ENCODE data around the gene CD320. TPM values are rescaled to one million over a fixed set of nuclear protein-coding genes. Genes with fewer than 3 reads are reported as not detected.

The CD320 gene
- polyA plus RNA-seq, 1 donor from 2014 or later, result 89.6 TPM

- Histone ChIP-seq H3K9me3 (ENCODE audit: low read length) (no peaks in the 10 kb centered on the region), H3K4me3 (ENCODE audit: low read length) (no peak overlapping the region), H4K20me1 (ENCODE audit: insufficient read depth) (no peaks in the 10 kb centered on the region), H3K4me2 (ENCODE audit: low read length) (no peak overlapping the region), H3F3A (ENCODE audit: insufficient read depth, low read length, poor library complexity, severe bottlenecking) (no peaks in the 10 kb centered on the region), H3K36me3 (ENCODE audit: insufficient read depth, low read length) (peaks cover 8% of the 10 kb centered on the region), H2AFZ (ENCODE audit: low read depth, low read length) (no peak overlapping the region), H3K79me2 (replicated peaks; ENCODE audit: insufficient read depth, low read length) (no peaks in the 10 kb centered on the region), H3K9ac (ENCODE audit: low read length) (no peak overlapping the region), H3K27me3 (ENCODE audit: insufficient read depth, low read depth, low read length) (no peaks in the 10 kb centered on the region), H3K27ac (ENCODE audit: low read length) (no peak overlapping the region), H3K9me2 (ENCODE audit: insufficient read depth, low read length) (no peaks in the 10 kb centered on the region)
- no peak for TF ChIP-seq RAD21 (conservative IDR thresholded peaks at IDR 0.05)
- no peak for TF ChIP-seq REST (IDR thresholded peaks at IDR 0.05; ENCODE audit: borderline replicate concordance)
- no peak for TF ChIP-seq CTCF (IDR thresholded peaks at IDR 0.05; ENCODE audit: poor library complexity, severe bottlenecking)
- TF ChIP-seq TAF1 (IDR thresholded peaks at IDR 0.05; ENCODE audit: low read depth), result no peak
- TF ChIP-seq POLR2AphosphoS5 (IDR thresholded peaks at IDR 0.05), result no peak
- no peak for TF ChIP-seq SMC3 (conservative IDR thresholded peaks at IDR 0.05; ENCODE audit: poor library complexity)
- no peak for TF ChIP-seq MXI1 (conservative IDR thresholded peaks at IDR 0.05; ENCODE audit: poor library complexity, severe bottlenecking)
- TF ChIP-seq EP300 (conservative IDR thresholded peaks at IDR 0.05; ENCODE audit: poor library complexity, severe bottlenecking), result no peak
- TF ChIP-seq EZH2 (IDR thresholded peaks at IDR 0.05; ENCODE audit: borderline replicate concordance, insufficient read depth, low read length, poor library complexity, severe bottlenecking), result no peak
Measured at GRCh38 chr19:8255426-8256125, 52.6 kb downstream of the CD320 start.

- no peak overlapping the region for H3K4me3 ChIP-seq (ENCODE audit: low read length)
- no peak overlapping the region for H3K4me2 ChIP-seq (ENCODE audit: low read length)
- no peaks in the 10 kb centered on the region for H3F3A ChIP-seq (ENCODE audit: insufficient read depth, low read length, poor library complexity, severe bottlenecking)
- no peaks in the 10 kb centered on the region for H4K20me1 ChIP-seq (ENCODE audit: insufficient read depth)
- H3K9me3 ChIP-seq (ENCODE audit: low read length), result no peaks in the 10 kb centered on the region
- H3K27me3 ChIP-seq (ENCODE audit: insufficient read depth, low read depth, low read length), result no peaks in the 10 kb centered on the region
- no peak overlapping the region for H3K27ac ChIP-seq (ENCODE audit: low read length)
- H2AFZ ChIP-seq (ENCODE audit: low read depth, low read length), result no peak overlapping the region
- H3K9ac ChIP-seq (ENCODE audit: low read length), result no peak overlapping the region
- H3K9me2 ChIP-seq (ENCODE audit: insufficient read depth, low read length), result no peaks in the 10 kb centered on the region
- peaks cover 8% of the 10 kb centered on the region for H3K36me3 ChIP-seq (ENCODE audit: insufficient read depth, low read length)
- TF ChIP-seq RAD21 (conservative IDR thresholded peaks at IDR 0.05) (no peak), POLR2AphosphoS5 (IDR thresholded peaks at IDR 0.05) (no peak), MXI1 (conservative IDR thresholded peaks at IDR 0.05; ENCODE audit: poor library complexity, severe bottlenecking) (no peak), CTCF (IDR thresholded peaks at IDR 0.05; ENCODE audit: poor library complexity, severe bottlenecking) (no peak), TAF1 (IDR thresholded peaks at IDR 0.05; ENCODE audit: low read depth) (no peak), SMC3 (conservative IDR thresholded peaks at IDR 0.05; ENCODE audit: poor library complexity) (no peak), EZH2 (IDR thresholded peaks at IDR 0.05; ENCODE audit: borderline replicate concordance, insufficient read depth, low read length, poor library complexity, severe bottlenecking) (no peak), EP300 (conservative IDR thresholded peaks at IDR 0.05; ENCODE audit: poor library complexity, severe bottlenecking) (no peak), REST (IDR thresholded peaks at IDR 0.05; ENCODE audit: borderline replicate concordance) (no peak)
- H3K79me2 ChIP-seq (replicated peaks; ENCODE audit: insufficient read depth, low read length), result no peaks in the 10 kb centered on the region
Measured at GRCh38 chr19:8254286-8255001, 53.7 kb downstream of the CD320 start.
